Upper lobe of right lung (tissue), 1 donor: ENCODE results near the gene ARRDC3. TPM values are rescaled to one million over a fixed set of nuclear protein-coding genes. Genes with fewer than 3 reads are reported as not detected.

Source experiments
- ATAC-seq: fragments of 200-7000 bp; cut with Tn5 transposase; one replicate; pipeline ENCODE4 v1.9.1; 2020; ENCODE audit warnings: mild to moderate bottlenecking, moderate library complexity
- DNase-seq: peaks from one replicate; pipeline ENCODE4 v3.0.0-alpha.2; 2020
- H3K27ac ChIP-seq: fragments of 200-600 bp; one replicate; pipeline ENCODE4 v1.8.0; 2022
- H3K27me3 ChIP-seq: fragments of 200-600 bp; one replicate; pipeline ENCODE4 v1.8.0; 2022; ENCODE audit warnings: mild to moderate bottlenecking
- H3K36me3 ChIP-seq: fragments of 200-600 bp; one replicate; pipeline ENCODE4 v1.8.0; 2022
- H3K4me1 ChIP-seq: fragments of 200-600 bp; one replicate; pipeline ENCODE4 v1.8.0; 2022
- H3K4me3 ChIP-seq: fragments of 200-600 bp; one replicate; pipeline ENCODE4 v1.8.0; 2022; ENCODE audit warnings: mild to moderate bottlenecking
- H3K9me3 ChIP-seq: fragments of 200-600 bp; one replicate; pipeline ENCODE4 v1.8.0; 2022
- intact Hi-C: fragments of 100-400 bp; cut with DNase I; formaldehyde crosslinking; loops from one replicate; pipeline ENCODE4 v1.11.0; 2022
- total RNA-seq: library from RNA; stranded (reverse); fragmentation: NEBNext Ultra II Directional; extraction: Animal tissue kit (Norgen Biotek cat#: 25700); gene quantifications from one replicate; pipeline ENCODE4 v1.2.1, GENCODE V29; 2021
- TF ChIP-seq, protein P1 (sequence below): fragments of 200-600 bp; IDR thresholded peaks from one replicate; pipeline ENCODE4 v1.8.0; 2022; ENCODE audit warnings: antibody characterized with exemption
- donor health status: DM: no; HTN: yes; CAD: no; lungs with severe emphysema.

Gene ARRDC3
- total RNA-seq, 1 donor from 2014 or later = 103 TPM

- no peak overlapping the region for H3K4me3 ChIP-seq
- peaks cover 6% of the 10 kb centered on the region for H3K4me1 ChIP-seq
- intact Hi-C loops = no loop called here
- ATAC-seq (no peak), DNase-seq (no peak)
- peaks cover 45% of the 10 kb centered on the region for H3K36me3 ChIP-seq
- no peaks in the 10 kb centered on the region for H3K27me3 ChIP-seq
- H3K27ac ChIP-seq = no peak overlapping the region
- TF ChIP-seq, protein P1, sequence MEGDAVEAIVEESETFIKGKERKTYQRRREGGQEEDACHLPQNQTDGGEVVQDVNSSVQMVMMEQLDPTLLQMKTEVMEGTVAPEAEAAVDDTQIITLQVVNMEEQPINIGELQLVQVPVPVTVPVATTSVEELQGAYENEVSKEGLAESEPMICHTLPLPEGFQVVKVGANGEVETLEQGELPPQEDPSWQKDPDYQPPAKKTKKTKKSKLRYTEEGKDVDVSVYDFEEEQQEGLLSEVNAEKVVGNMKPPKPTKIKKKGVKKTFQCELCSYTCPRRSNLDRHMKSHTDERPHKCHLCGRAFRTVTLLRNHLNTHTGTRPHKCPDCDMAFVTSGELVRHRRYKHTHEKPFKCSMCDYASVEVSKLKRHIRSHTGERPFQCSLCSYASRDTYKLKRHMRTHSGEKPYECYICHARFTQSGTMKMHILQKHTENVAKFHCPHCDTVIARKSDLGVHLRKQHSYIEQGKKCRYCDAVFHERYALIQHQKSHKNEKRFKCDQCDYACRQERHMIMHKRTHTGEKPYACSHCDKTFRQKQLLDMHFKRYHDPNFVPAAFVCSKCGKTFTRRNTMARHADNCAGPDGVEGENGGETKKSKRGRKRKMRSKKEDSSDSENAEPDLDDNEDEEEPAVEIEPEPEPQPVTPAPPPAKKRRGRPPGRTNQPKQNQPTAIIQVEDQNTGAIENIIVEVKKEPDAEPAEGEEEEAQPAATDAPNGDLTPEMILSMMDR = no peak
- H3K9me3 ChIP-seq = no peaks in the 10 kb centered on the region
Observed at GRCh38 chr5:91366551-91366950, 16.6 kb downstream of the ARRDC3 start.

- H3K36me3 ChIP-seq = peaks cover 34% of the 10 kb centered on the region
- H3K27ac ChIP-seq = no peak overlapping the region
- peak; percentile 67 for ATAC-seq
- no peaks in the 10 kb centered on the region for H3K4me1 ChIP-seq
- H3K9me3 ChIP-seq = no peaks in the 10 kb centered on the region
- intact Hi-C loops = no loop called here
- TF ChIP-seq, protein P1 = no peak
- DNase-seq = no peak
- no peak overlapping the region for H3K4me3 ChIP-seq
- H3K27me3 ChIP-seq = no peaks in the 10 kb centered on the region
Observed at GRCh38 chr5:91365498-91365897, 17.6 kb downstream of the ARRDC3 start.

DNA sequence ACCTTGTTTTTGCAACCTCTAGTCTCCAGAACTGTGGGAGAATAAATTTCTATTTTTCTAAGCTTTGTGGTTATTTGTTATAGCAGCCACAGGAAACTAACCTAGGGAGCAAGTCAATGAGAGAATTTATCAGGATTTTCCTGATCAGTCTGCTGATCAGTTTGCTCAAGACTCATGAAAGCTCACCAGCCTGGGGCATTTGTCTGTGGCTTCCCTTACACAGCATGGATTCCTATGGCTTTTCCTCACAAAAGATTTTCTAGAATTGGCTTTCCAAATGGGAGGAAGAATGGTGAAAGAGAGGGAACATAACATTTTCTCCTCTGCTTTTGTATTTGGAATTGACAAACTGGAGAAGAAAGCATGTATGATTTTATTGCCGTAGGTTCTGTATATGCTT, 20.2 kb downstream of the ARRDC3 start:
- Histone ChIP-seq H3K4me1 (no peaks in the 10 kb centered on the region), H3K36me3 (peaks cover 8% of the 10 kb centered on the region), H3K27ac (no peak overlapping the region), H3K9me3 (no peaks in the 10 kb centered on the region), H3K4me3 (no peak overlapping the region), H3K27me3 (no peaks in the 10 kb centered on the region)
- DNase-seq = no peak
- intact Hi-C loops = no loop called here
- ATAC-seq = no peak
- TF ChIP-seq, protein P1 = no peak

DNA sequence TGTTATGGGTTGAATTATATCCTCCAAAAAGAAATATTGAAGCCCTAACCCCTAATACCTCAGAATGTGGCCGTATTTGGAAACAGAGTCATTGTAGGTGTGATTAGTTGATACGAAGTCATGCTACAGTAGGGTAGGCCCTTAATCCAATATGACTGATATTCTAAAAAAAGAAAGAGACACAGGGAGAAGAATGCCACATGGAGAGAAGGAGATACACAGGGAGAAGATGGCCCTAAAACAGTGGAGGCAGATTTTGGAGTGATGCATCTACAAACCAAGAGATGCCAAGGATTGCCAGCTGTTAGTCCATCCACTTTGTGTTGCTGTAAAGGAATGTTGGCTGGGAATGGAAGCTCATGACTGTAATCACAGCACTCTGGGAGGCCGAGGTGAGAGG, 21.3 kb downstream of the ARRDC3 start:
- intact Hi-C loops = no loop called here
- TF ChIP-seq, protein P1 = no peak
- H3K27ac ChIP-seq = no peak overlapping the region
- DNase-seq = no peak
- no peaks in the 10 kb centered on the region for H3K27me3 ChIP-seq
- no peaks in the 10 kb centered on the region for H3K36me3 ChIP-seq
- H3K4me3 ChIP-seq = no peak overlapping the region
- H3K9me3 ChIP-seq = no peaks in the 10 kb centered on the region
- H3K4me1 ChIP-seq = no peaks in the 10 kb centered on the region
- no peak for ATAC-seq

DNA sequence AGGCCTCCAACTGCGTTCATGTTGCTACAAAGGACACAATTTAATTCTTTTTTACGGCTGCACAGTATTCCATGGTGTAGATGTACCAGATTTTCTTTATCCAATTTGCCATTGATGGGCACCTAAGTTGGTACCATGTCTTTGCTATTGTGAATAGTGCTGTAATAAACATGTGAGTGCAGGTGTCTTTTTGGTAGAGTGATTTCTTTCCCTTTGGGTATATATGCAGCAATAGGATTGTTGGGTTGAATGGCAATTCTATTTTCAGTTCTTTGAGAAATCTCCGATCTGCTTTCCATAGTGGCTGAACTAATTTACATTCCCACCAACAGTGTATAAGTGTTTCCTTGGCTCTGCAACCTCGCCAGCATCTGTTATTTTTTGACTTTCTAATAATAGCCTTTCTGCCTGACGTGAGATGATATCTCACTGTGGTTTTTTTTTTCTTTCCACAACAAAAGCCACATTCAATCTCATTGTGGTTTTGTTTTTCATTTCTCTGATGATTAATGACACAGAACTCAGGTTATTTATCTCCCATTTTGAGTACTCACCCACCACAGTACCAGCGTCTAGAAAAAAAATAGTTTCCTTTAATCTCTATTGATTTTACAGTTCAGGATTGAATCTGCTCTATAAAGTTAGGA, 21.9 kb downstream of the ARRDC3 start:
- Histone ChIP-seq H3K27ac (no peak overlapping the region), H3K4me3 (no peak overlapping the region), H3K4me1 (no peaks in the 10 kb centered on the region), H3K36me3 (no peaks in the 10 kb centered on the region), H3K9me3 (no peaks in the 10 kb centered on the region), H3K27me3 (no peaks in the 10 kb centered on the region)
- no peak for ATAC-seq
- DNase-seq = no peak
- intact Hi-C loops = no loop called here
- TF ChIP-seq, protein P1 = no peak
